ENCODE data around the gene ZNF780B.

The ZNF780B gene

DNA sequence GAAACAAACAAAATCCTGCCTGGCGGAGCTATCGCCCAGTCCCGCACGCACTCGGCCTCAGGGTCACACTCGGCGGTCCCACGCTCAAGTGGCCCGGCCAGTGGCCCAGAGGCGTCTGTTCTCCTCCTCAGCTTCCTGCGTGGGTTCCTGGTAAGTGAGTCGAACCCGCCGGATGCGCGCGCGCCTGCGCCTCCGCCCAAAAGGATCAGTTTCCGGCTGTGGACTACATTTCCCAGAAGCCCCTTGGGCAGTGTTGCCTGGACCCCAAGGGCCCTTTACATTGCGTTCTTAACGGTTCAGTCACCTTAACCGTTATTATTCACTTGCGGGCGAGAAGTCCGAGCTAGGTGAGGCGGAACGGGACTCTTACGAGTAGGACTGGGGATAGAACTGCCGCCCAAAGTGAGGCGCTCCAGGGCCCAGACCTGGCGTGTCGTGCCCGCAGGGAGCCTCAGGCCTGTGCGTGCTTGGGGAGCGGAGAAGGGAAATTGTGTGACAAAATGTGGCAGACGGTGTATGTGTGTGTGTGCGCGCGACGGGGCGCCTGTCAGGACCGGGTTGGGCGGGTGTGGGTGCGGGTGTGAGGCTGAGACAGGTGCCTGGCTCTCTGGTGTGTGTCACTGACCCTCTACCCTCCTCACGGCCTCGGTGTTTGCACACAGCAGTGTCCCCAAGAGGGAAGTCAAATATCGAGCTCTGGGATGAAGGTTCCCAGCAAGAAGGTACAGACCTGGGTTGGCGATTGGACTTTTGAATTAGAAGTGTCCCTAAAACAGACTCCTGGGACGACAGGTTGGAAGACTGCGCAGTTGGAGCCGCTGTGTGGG, 59.0 kb downstream of the ZNF780B start, which contains the start of gene ZNF546:
Gene ZNF546 (plus strand): TSS at position 250 of the 827 bp plus-strand sequence. CDS start 1,267 bp downstream, outside the sequence.
- peak; percentile 98 for ATAC-seq
- no peak for TF ChIP-seq ZC3H10 (CRISPR knock-in tag; IDR thresholded peaks at IDR 0.05)
- TF ChIP-seq, protein P1, sequence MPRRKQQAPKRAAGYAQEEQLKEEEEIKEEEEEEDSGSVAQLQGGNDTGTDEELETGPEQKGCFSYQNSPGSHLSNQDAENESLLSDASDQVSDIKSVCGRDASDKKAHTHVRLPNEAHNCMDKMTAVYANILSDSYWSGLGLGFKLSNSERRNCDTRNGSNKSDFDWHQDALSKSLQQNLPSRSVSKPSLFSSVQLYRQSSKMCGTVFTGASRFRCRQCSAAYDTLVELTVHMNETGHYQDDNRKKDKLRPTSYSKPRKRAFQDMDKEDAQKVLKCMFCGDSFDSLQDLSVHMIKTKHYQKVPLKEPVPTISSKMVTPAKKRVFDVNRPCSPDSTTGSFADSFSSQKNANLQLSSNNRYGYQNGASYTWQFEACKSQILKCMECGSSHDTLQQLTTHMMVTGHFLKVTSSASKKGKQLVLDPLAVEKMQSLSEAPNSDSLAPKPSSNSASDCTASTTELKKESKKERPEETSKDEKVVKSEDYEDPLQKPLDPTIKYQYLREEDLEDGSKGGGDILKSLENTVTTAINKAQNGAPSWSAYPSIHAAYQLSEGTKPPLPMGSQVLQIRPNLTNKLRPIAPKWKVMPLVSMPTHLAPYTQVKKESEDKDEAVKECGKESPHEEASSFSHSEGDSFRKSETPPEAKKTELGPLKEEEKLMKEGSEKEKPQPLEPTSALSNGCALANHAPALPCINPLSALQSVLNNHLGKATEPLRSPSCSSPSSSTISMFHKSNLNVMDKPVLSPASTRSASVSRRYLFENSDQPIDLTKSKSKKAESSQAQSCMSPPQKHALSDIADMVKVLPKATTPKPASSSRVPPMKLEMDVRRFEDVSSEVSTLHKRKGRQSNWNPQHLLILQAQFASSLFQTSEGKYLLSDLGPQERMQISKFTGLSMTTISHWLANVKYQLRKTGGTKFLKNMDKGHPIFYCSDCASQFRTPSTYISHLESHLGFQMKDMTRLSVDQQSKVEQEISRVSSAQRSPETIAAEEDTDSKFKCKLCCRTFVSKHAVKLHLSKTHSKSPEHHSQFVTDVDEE (CRISPR knock-in tag; IDR thresholded peaks at IDR 0.05), result no peak
- TF ChIP-seq SNAI2 (CRISPR knock-in tag; IDR thresholded peaks at IDR 0.05), result no peak
- no peak for TF ChIP-seq ZNF70 (CRISPR knock-in tag; IDR thresholded peaks at IDR 0.05)
- TF ChIP-seq OSR1 (CRISPR knock-in tag; IDR thresholded peaks at IDR 0.05), result no peak
- TF ChIP-seq, protein P2, sequence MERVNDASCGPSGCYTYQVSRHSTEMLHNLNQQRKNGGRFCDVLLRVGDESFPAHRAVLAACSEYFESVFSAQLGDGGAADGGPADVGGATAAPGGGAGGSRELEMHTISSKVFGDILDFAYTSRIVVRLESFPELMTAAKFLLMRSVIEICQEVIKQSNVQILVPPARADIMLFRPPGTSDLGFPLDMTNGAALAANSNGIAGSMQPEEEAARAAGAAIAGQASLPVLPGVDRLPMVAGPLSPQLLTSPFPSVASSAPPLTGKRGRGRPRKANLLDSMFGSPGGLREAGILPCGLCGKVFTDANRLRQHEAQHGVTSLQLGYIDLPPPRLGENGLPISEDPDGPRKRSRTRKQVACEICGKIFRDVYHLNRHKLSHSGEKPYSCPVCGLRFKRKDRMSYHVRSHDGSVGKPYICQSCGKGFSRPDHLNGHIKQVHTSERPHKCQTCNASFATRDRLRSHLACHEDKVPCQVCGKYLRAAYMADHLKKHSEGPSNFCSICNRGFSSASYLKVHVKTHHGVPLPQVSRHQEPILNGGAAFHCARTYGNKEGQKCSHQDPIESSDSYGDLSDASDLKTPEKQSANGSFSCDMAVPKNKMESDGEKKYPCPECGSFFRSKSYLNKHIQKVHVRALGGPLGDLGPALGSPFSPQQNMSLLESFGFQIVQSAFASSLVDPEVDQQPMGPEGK (CRISPR knock-in tag; IDR thresholded peaks at IDR 0.05; ENCODE audit: borderline replicate concordance), result no peak
- no peak for TF ChIP-seq TCF4 (CRISPR knock-in tag; IDR thresholded peaks at IDR 0.05; ENCODE audit: borderline replicate concordance)

GRCh38 chr19:39996218-39996810, 59.7 kb downstream of the ZNF780B start:
- peak; percentile 74 for ATAC-seq

DNA sequence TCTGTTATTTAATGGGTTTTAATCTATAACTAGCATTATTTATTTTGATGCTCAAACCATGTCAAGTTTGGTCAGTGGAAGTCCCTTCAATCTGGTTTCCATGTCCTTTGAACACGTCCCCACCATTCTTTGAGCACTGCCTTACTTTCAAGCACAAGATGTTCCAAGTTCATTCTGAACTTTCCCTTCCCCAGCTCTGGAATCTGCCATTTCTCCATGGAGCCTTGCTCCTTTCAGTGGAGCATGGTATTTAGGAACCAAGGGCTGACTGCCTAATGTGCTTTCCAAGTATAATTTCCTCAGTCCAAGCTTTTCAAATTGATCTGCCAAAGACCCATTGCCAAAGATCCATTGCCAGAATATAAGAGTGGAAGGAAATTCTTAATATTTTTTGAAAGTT, 60.2 kb downstream of the ZNF780B start:
- ATAC-seq, result no peak
- TF ChIP-seq ZFP3 (CRISPR knock-in tag; IDR thresholded peaks at IDR 0.05) (no peak), ZNF70 (CRISPR knock-in tag; IDR thresholded peaks at IDR 0.05) (no peak), ZFP30 (CRISPR knock-in tag; IDR thresholded peaks at IDR 0.05) (no peak), BACH2 (CRISPR knock-in tag; IDR thresholded peaks at IDR 0.05; ENCODE audit: borderline replicate concordance) (no peak), GLIS3 (CRISPR knock-in tag; IDR thresholded peaks at IDR 0.05) (no peak), TCF4 (CRISPR knock-in tag; IDR thresholded peaks at IDR 0.05; ENCODE audit: borderline replicate concordance) (no peak), ISL1 (CRISPR knock-in tag; IDR thresholded peaks at IDR 0.05) (no peak), CSRNP3 (CRISPR knock-in tag; IDR thresholded peaks at IDR 0.05) (no peak), CSDC2 (CRISPR knock-in tag; IDR thresholded peaks at IDR 0.05) (no peak)
- TF ChIP-seq, protein P3, sequence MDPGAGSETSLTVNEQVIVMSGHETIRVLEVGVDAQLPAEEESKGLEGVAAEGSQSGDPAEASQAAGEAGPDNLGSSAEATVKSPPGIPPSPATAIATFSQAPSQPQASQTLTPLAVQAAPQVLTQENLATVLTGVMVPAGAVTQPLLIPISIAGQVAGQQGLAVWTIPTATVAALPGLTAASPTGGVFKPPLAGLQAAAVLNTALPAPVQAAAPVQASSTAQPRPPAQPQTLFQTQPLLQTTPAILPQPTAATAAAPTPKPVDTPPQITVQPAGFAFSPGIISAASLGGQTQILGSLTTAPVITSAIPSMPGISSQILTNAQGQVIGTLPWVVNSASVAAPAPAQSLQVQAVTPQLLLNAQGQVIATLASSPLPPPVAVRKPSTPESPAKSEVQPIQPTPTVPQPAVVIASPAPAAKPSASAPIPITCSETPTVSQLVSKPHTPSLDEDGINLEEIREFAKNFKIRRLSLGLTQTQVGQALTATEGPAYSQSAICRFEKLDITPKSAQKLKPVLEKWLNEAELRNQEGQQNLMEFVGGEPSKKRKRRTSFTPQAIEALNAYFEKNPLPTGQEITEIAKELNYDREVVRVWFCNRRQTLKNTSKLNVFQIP (CRISPR knock-in tag; IDR thresholded peaks at IDR 0.05; ENCODE audit: borderline replicate concordance, low read depth), result no peak
- TF ChIP-seq, protein P1 (CRISPR knock-in tag; IDR thresholded peaks at IDR 0.05), result no peak

More at GRCh38 chr19:39996218-39996810, 59.7 kb downstream of the ZNF780B start:
- TF ChIP-seq ZNF8 (CRISPR knock-in tag; IDR thresholded peaks at IDR 0.05) (no peak), CSRNP3 (CRISPR knock-in tag; IDR thresholded peaks at IDR 0.05) (no peak), ZNF70 (CRISPR knock-in tag; IDR thresholded peaks at IDR 0.05) (no peak), ZFP30 (CRISPR knock-in tag; IDR thresholded peaks at IDR 0.05) (no peak; the same call in 1 of the 2 replicates), ZFP3 (CRISPR knock-in tag; IDR thresholded peaks at IDR 0.05) (no peak), ARNTL (CRISPR knock-in tag; IDR thresholded peaks at IDR 0.05; ENCODE audit: borderline replicate concordance, low read depth) (no peak), ZC3H10 (CRISPR knock-in tag; IDR thresholded peaks at IDR 0.05) (no peak), SNAI2 (CRISPR knock-in tag; IDR thresholded peaks at IDR 0.05) (no peak), CSDC2 (CRISPR knock-in tag; IDR thresholded peaks at IDR 0.05) (no peak), PPARA (CRISPR knock-in tag; IDR thresholded peaks at IDR 0.05; ENCODE audit: borderline replicate concordance) (no peak), BACH2 (CRISPR knock-in tag; IDR thresholded peaks at IDR 0.05; ENCODE audit: borderline replicate concordance) (no peak)
- TF ChIP-seq, protein P3 (CRISPR knock-in tag; IDR thresholded peaks at IDR 0.05; ENCODE audit: borderline replicate concordance, low read depth), result no peak
